DOHH2 (cell line): Measurements from ENCODE around the gene DSCAM.

Experiments
- H3F3A ChIP-seq: fragments of 200-600 bp; sonication (generic), shearing (Covaris generic); 2 replicates; pipeline ENCODE4 v1.6.0; 2016; ENCODE audit warnings: antibody characterized with exemption, mild to moderate bottlenecking; ENCODE audit not compliant: control insufficient read depth, insufficient read depth
- H3K27ac ChIP-seq: fragments of 200-600 bp; sonication (generic); 2 replicates; pipeline ENCODE4 v1.5.1; 2014; ENCODE audit warnings: low read depth, mild to moderate bottlenecking, low read length, moderate library complexity
- H3K27me3 ChIP-seq: fragments of 200-600 bp; sonication (generic); 2 replicates; pipeline ENCODE4 v1.6.1; 2014; ENCODE audit warnings: mild to moderate bottlenecking, low read length, mixed read lengths; ENCODE audit not compliant: control insufficient read depth
- H3K36me3 ChIP-seq: fragments of 200-600 bp; sonication (generic); 2 replicates; pipeline ENCODE4 v1.6.1; 2014; ENCODE audit warnings: mild to moderate bottlenecking, low read length, moderate library complexity, mixed read lengths; ENCODE audit not compliant: control insufficient read depth
- H3K4me1 ChIP-seq: fragments of 200-600 bp; sonication (generic); 2 replicates; pipeline ENCODE4 v1.6.1; 2014; ENCODE audit warnings: mild to moderate bottlenecking, low read length, mixed read lengths; ENCODE audit not compliant: control insufficient read depth
- H3K4me2 ChIP-seq: fragments of 200-600 bp; sonication (generic); 2 replicates; pipeline ENCODE4 v1.6.0; 2014; ENCODE audit warnings: mild to moderate bottlenecking, low read length, moderate library complexity
- H3K4me3 ChIP-seq: fragments of 200-600 bp; sonication (generic); 2 replicates; pipeline ENCODE4 v1.5.1; 2014; ENCODE audit warnings: mild to moderate bottlenecking, low read length, mixed read lengths
- H3K79me2 ChIP-seq: fragments of 200-600 bp; sonication (generic); 2 replicates; pipeline ENCODE4 v1.6.1; 2014; ENCODE audit warnings: mild to moderate bottlenecking, low read length, mixed read lengths; ENCODE audit not compliant: control insufficient read depth
- H3K9me2 ChIP-seq: fragments of 200-600 bp; sonication (generic); replicated peaks from 2 replicates; pipeline ENCODE4 v1.6.1; 2014; ENCODE audit warnings: mild to moderate bottlenecking, low read length, mixed read lengths; ENCODE audit not compliant: control insufficient read depth
- H3K9me3 ChIP-seq: fragments of 200-600 bp; sonication (generic); 2 replicates; pipeline ENCODE4 v1.6.1; 2014; ENCODE audit warnings: antibody characterized with exemption, low read length, mixed read lengths; ENCODE audit not compliant: control insufficient read depth, insufficient read depth
- H4K20me1 ChIP-seq: fragments of 200-600 bp; sonication (generic); 2 replicates; pipeline ENCODE4 v1.6.0; 2014; ENCODE audit warnings: low read depth, mild to moderate bottlenecking, antibody characterized with exemption, low read length, moderate library complexity; ENCODE audit not compliant: control insufficient read depth, insufficient read depth
- EZH2phosphoT487 ChIP-seq: fragments of 200-600 bp; sonication (generic); IDR thresholded peaks from 2 replicates; pipeline ENCODE4 v1.6.1; 2017; ENCODE audit warnings: borderline replicate concordance, mild to moderate bottlenecking, antibody characterized with exemption, low read length, moderate library complexity, mixed read lengths
- TF ChIP-seq, protein P1 (sequence below): fragments of 200-600 bp; sonication (generic); IDR thresholded peaks from one replicate; pipeline ENCODE4 v1.5.1; 2014; ENCODE audit warnings: antibody characterized with exemption, mild to moderate bottlenecking, low read depth, low read length; ENCODE audit not compliant: poor library complexity, severe bottlenecking

The DSCAM gene

DNA sequence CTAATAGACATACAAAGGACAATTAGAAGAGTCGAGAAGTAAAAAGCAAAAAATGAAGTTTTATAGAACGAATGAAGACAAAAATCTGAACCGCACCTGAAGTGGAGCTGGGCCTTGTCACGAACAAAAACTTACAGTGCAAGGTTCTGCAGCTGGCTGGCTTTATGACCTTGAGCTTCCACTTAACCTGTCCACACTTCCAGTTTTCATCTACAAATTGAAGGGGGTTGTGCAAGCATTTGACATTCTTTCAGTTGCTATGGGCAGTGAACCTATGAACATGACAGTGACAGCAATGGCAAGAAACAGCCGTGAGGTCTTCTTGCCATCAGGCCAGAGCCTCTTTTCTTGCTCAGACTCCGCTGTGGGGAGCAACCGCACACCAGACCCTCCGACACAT, 93.2 kb downstream of the DSCAM start:
- no peaks in the 10 kb centered on the region for H3K27me3 ChIP-seq
- no peaks in the 10 kb centered on the region for H3K79me2 ChIP-seq
- no peak overlapping the region for H3K4me3 ChIP-seq
- no peaks in the 10 kb centered on the region for H3F3A ChIP-seq
- H3K27ac ChIP-seq: no peak overlapping the region
- no peaks in the 10 kb centered on the region for H3K36me3 ChIP-seq
- no peaks in the 10 kb centered on the region for H4K20me1 ChIP-seq
- no peak overlapping the region for H3K4me2 ChIP-seq
- no peak for TF ChIP-seq EZH2phosphoT487
- TF ChIP-seq, protein P1, sequence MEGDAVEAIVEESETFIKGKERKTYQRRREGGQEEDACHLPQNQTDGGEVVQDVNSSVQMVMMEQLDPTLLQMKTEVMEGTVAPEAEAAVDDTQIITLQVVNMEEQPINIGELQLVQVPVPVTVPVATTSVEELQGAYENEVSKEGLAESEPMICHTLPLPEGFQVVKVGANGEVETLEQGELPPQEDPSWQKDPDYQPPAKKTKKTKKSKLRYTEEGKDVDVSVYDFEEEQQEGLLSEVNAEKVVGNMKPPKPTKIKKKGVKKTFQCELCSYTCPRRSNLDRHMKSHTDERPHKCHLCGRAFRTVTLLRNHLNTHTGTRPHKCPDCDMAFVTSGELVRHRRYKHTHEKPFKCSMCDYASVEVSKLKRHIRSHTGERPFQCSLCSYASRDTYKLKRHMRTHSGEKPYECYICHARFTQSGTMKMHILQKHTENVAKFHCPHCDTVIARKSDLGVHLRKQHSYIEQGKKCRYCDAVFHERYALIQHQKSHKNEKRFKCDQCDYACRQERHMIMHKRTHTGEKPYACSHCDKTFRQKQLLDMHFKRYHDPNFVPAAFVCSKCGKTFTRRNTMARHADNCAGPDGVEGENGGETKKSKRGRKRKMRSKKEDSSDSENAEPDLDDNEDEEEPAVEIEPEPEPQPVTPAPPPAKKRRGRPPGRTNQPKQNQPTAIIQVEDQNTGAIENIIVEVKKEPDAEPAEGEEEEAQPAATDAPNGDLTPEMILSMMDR: no peak
- no peaks in the 10 kb centered on the region for H3K9me2 ChIP-seq
- H3K9me3 ChIP-seq: peaks cover 6% of the 10 kb centered on the region; the same call in 1 of the 2 replicates
- H3K4me1 ChIP-seq: no peaks in the 10 kb centered on the region

GRCh38 chr21:40752125-40752524, 94.8 kb downstream of the DSCAM start:
- Histone ChIP-seq H3K36me3 (no peaks in the 10 kb centered on the region), H3K4me2 (no peak overlapping the region), H3K4me1 (no peaks in the 10 kb centered on the region), H3K9me2 (no peaks in the 10 kb centered on the region), H3F3A (no peaks in the 10 kb centered on the region), H3K27me3 (no peaks in the 10 kb centered on the region), H3K9me3 (no peaks in the 10 kb centered on the region; the same call in 1 of the 2 replicates), H4K20me1 (no peaks in the 10 kb centered on the region), H3K79me2 (no peaks in the 10 kb centered on the region), H3K4me3 (no peak overlapping the region), H3K27ac (no peak overlapping the region)
- no peak for TF ChIP-seq EZH2phosphoT487
- TF ChIP-seq, protein P1: no peak

- TF ChIP-seq, protein P1: no peak
- TF ChIP-seq EZH2phosphoT487: no peak
- Histone ChIP-seq H4K20me1 (no peaks in the 10 kb centered on the region), H3K4me3 (no peak overlapping the region), H3F3A (no peaks in the 10 kb centered on the region), H3K9me3 (no peaks in the 10 kb centered on the region; the same call in 1 of the 2 replicates), H3K4me2 (no peak overlapping the region), H3K9me2 (no peaks in the 10 kb centered on the region), H3K27me3 (no peaks in the 10 kb centered on the region), H3K4me1 (no peaks in the 10 kb centered on the region), H3K36me3 (no peaks in the 10 kb centered on the region), H3K79me2 (no peaks in the 10 kb centered on the region), H3K27ac (no peak overlapping the region)
Measured at GRCh38 chr21:40751221-40751620, 95.7 kb downstream of the DSCAM start.

- Histone ChIP-seq H3K36me3 (no peaks in the 10 kb centered on the region), H3K4me2 (no peak overlapping the region), H3K79me2 (no peaks in the 10 kb centered on the region), H3K9me2 (no peaks in the 10 kb centered on the region), H3F3A (no peaks in the 10 kb centered on the region), H3K9me3 (peaks cover 8% of the 10 kb centered on the region; the same call in 1 of the 2 replicates), H3K27ac (no peak overlapping the region), H3K4me1 (no peaks in the 10 kb centered on the region), H3K4me3 (no peak overlapping the region), H3K27me3 (no peaks in the 10 kb centered on the region), H4K20me1 (no peaks in the 10 kb centered on the region)
- no peak for TF ChIP-seq EZH2phosphoT487
- TF ChIP-seq, protein P1: no peak
Measured at GRCh38 chr21:40736145-40736544, 110.8 kb downstream of the DSCAM start.
